Gastroesophageal sphincter (tissue), 4 donors: Measurements from ENCODE around the gene LTBP2. TPM values are rescaled to one million over a fixed set of nuclear protein-coding genes. Genes with fewer than 3 reads are reported as not detected.
A peak's percentile ranks its signal among the peaks of the same experiment; 100 is the strongest.

Source experiments
- ATAC-seq: fragments of 150-250 bp; one replicate; pipeline ENCODE4 v1.9.1; 2016; ENCODE audit warnings: mild to moderate bottlenecking, moderate library complexity
- H3K27ac ChIP-seq, 4 donors: fragments of 200-600 bp; sonication (generic) in 3 of 4; 1 replicate in 3 of 4; 2 replicates in 1 of 4; pipeline ENCODE4 v1.5.1; 2016 to 2019
- H3K27me3 ChIP-seq: fragments of 200-600 bp; sonication (generic); one replicate; pipeline ENCODE4 v1.5.1; 2019
- H3K36me3 ChIP-seq, 2 donors: fragments of 200-600 bp; sonication (generic); one replicate each; pipeline ENCODE4 v1.5.1; 2019; ENCODE audit warnings: control low read depth in 1 of 2
- H3K4me1 ChIP-seq, 3 donors: fragments of 200-600 bp; sonication (generic); 1 replicate in 2 of 3; 2 replicates in 1 of 3; pipeline ENCODE4 v1.5.1; 2016 to 2019; ENCODE audit warnings: control low read depth in 2 of 3
- H3K4me3 ChIP-seq, 2 donors: fragments of 200-600 bp; sonication (generic); one replicate each; pipeline ENCODE4 v1.5.1; 2019; ENCODE audit warnings: mild to moderate bottlenecking in 1 of 2, moderate library complexity in 1 of 2
- H3K9me3 ChIP-seq, 3 donors: fragments of 200-600 bp; sonication (generic); one replicate each; pipeline ENCODE4 v1.5.1; 2017 to 2019; ENCODE audit warnings: control low read depth in 2 of 3
- CTCF ChIP-seq, 4 experiments: fragments of 200-600 bp in 2 of 4; fragments of 450-650 bp in 2 of 4; sonication (generic) in 1 of 4; IDR thresholded peaks; one replicate each; pipeline ENCODE4 v1.5.1; 2017 to 2019; ENCODE audit warnings: antibody characterized with exemption in 4 of 4, mild to moderate bottlenecking in 2 of 4, moderate library complexity in 2 of 4
- EP300 ChIP-seq: sonication (generic); formaldehyde crosslinking; IDR thresholded peaks from one replicate; pipeline ENCODE4 v1.6.1; 2017; ENCODE audit warnings: antibody characterized with exemption, mild to moderate bottlenecking
- POLR2A ChIP-seq, 2 donors: fragments of 450-650 bp; IDR thresholded peaks; one replicate each; pipeline ENCODE4 v1.6.1; 2017; ENCODE audit warnings: antibody characterized with exemption in 2 of 2, mild to moderate bottlenecking in 2 of 2, moderate library complexity in 1 of 2
- POLR2AphosphoS5 ChIP-seq: sonication (generic); formaldehyde crosslinking; IDR thresholded peaks from one replicate; pipeline ENCODE4 v1.6.1; 2017; ENCODE audit warnings: antibody characterized with exemption
- WGBS, 2 donors: methylation state at CpG; one replicate each; pipeline ENCODE4 v1.1.5; 2018; ENCODE audit warnings: low coverage in 1 of 2; 5-methylcytosine and 5-hydroxymethylcytosine counted together
- total RNA-seq, 4 donors: library from RNA; depleted of rRNA; stranded (reverse); fragments of >200 nt; gene quantifications; one replicate each; pipeline ENCODE4 v1.1.0, GENCODE V29; 2016

LTBP2 gene
- total RNA-seq, 4 donors from 2014 or later, result 45.9 to 158 (median 88.4) TPM

DNA sequence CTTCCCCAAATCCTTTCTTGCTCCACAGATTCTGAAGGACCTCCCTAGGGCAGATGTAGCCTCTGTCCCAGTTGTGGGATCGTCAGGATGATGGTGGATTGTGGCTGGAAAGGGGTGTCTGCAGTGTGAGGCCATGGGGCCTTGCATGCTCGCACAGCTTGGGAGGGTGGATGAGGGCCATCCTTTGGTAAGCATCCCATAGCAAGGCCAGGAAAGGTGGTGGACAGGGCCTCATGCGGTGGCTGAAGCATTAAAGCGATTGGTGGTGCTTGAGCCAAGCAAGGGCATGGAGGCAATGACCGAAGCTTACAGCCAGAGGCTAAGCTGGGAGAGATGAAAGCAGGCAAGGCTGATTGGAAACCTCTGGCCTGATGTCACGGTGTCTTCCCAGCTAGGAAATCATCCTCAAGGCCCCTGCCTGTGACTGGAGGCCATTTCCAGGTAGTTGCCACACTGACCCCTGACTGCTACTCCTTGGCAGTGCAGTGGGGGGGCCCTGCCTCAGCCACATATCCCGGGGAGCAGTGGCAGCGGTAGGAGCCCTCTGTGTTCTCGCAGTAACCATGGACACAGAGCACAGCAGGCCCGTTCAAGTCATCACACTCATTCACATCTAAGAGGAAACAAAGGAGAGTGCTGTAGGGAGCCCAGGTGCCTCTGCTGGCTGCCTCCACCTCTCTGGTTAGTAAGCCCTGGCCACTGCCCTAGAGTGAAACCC is 111.5 kb downstream of the LTBP2 start:
- ATAC-seq, result no peak
- TF ChIP-seq EP300, result no peak
- no peak for TF ChIP-seq POLR2AphosphoS5
- no peak for TF ChIP-seq POLR2A (IDR thresholded peaks at IDR 0.05)
- TF ChIP-seq CTCF (IDR thresholded peaks at IDR 0.05), result no peak
- H3K4me1 ChIP-seq, result peaks cover 0 to 24% (median 5%) of the 10 kb centered on the region in 3 donors
- peak overlapping the region in 1 of 4 donors; percentile 36 for H3K27ac ChIP-seq
- H3K9me3 ChIP-seq, result no peaks in the 10 kb centered on the region
- H3K36me3 ChIP-seq, result peaks cover 0 to 59% of the 10 kb centered on the region in 2 donors
- 83 to 87% methylated on average over 1 to 3 of the region's 10 CpGs for WGBS, 2 donors
- H3K4me3 ChIP-seq, result no peak overlapping the region
- no peaks in the 10 kb centered on the region for H3K27me3 ChIP-seq

- H3K36me3 ChIP-seq, result peaks cover 0 to 25% of the 10 kb centered on the region in 2 donors
- no peak overlapping the region for H3K27ac ChIP-seq
- no peak for ATAC-seq
- no peaks in the 10 kb centered on the region for H3K27me3 ChIP-seq
- TF ChIP-seq CTCF (IDR thresholded peaks at IDR 0.05) (no peak), EP300 (no peak), POLR2AphosphoS5 (no peak), POLR2A (IDR thresholded peaks at IDR 0.05) (no peak)
- H3K4me3 ChIP-seq, result no peak overlapping the region
- peaks cover 6 to 40% (median 7%) of the 10 kb centered on the region in 3 donors for H3K4me1 ChIP-seq
- 26 to 40% methylated on average over 2 of the region's 2 CpGs for WGBS, 2 donors
- H3K9me3 ChIP-seq, result no peaks in the 10 kb centered on the region
Measured at GRCh38 chr14:74495356-74495755, 116.7 kb downstream of the LTBP2 start.

DNA sequence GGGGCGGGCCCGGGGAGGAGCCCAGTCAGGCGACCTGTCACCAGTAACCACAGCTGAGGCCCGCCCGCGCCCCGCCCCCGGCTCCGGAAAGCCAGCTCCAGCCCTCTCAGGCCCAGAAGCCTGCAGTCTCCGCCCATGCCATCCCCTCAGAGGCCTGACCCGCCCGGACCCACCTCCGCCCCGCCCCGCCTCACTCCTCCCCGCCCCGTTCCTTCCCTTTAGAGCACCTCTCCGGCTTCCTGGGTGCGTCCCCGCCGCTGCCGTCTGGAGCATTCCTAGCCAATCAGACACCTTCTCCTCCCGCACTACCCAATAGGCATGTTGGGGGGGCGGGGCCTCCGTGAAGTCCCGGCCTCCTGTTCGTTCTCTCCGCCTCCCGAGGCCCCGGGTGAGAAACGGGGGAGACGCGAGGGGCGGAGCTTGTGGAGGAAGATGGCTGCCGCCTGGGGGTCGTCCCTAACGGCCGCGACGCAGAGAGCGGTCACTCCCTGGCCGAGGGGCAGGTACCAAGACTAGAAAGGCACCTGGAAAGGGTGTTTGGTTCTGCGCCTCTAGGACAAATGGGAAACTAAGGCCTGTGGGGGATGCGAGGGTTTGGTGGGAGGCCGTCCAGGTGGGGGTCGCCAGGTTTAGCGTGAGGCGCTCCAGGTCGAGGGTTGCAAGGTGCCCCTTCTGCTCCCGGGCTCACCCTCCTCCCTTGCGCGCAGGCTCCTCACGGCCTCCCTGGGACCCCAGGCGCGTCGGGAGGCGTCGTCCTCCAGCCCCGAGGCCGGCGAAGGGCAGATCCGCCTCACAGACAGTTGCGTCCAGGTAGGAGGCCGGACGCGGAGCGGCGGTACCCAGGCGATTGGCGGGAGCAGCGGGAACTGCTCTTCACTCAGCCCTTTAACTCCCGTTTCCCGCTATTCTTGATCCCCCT is 118.4 kb downstream of the LTBP2 start, which contains the start of gene ISCA2:
Gene ISCA2 (plus strand): TSS at position 423 of the 919 bp plus-strand sequence. CDS start 10 bp downstream, at position 433.
- H3K9me3 ChIP-seq, result no peaks in the 10 kb centered on the region
- peaks cover 0 to 13% of the 10 kb centered on the region in 2 donors for H3K36me3 ChIP-seq
- H3K27me3 ChIP-seq, result no peaks in the 10 kb centered on the region
- 0% methylated on average over 10 of the region's 73 CpGs; no CpG with 5 or more reads in 1 of the 2 donors for WGBS, 2 donors
- peaks cover 6 to 56% (median 7%) of the 10 kb centered on the region in 3 donors for H3K4me1 ChIP-seq
- peak within 1 kb of the TSS; percentile 87 to 95 (median 91) for H3K27ac ChIP-seq
- H3K4me3 ChIP-seq, result peak within 1 kb of the TSS; percentile 83 to 90
- TF ChIP-seq CTCF (IDR thresholded peaks at IDR 0.05) (no peak), POLR2A (IDR thresholded peaks at IDR 0.05) (peak; percentile 19 to 34)
- ATAC-seq, result peak; percentile 96

DNA sequence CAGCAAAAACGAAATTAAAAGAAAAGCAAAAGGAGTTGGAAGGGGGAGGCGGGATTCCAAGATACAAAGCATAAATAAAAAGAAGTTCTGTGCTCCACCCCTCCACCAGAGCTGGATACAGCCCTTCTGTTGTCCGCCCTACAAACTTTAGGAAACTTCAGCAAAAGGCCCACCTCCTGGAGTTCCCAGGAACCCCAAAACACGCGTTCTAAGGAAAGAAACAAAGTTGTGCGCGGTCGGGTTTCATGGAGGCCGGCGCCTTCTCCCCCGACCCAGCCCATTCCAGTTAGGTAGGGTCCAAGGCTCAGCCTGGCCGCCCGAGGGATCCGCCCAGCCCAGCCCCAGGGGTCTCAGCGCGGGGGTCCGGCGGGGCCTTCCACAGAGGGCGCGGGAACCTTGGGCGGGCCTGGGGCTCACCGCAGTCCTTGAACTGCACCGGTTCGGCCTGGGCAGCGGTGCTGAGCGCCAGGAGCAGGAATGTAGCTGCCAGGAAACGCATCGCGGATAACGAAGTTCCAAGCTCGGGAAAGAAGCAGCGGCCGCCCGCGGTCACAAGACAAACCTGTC is 119.2 kb downstream of the LTBP2 start, which contains the start of gene NPC2:
Gene NPC2 (minus strand): TSS at position 530 of the 567 bp plus-strand sequence. CDS start 31 bp downstream, at position 499.
- no peak for ATAC-seq
- peak within 1 kb of the TSS; percentile 87 to 95 (median 91) for H3K27ac ChIP-seq
- H3K36me3 ChIP-seq, result peaks cover 0 to 13% of the 10 kb centered on the region in 2 donors
- WGBS, 2 donors, result 0 to 1% methylated on average over 8 to 9 of the region's 35 CpGs
- H3K9me3 ChIP-seq, result no peaks in the 10 kb centered on the region
- H3K4me1 ChIP-seq, result peaks cover 6 to 60% (median 7%) of the 10 kb centered on the region in 3 donors
- H3K4me3 ChIP-seq, result peak within 1 kb of the TSS; percentile 83 to 90
- H3K27me3 ChIP-seq, result no peaks in the 10 kb centered on the region
- TF ChIP-seq EP300 (no peak), POLR2A (IDR thresholded peaks at IDR 0.05) (peak; percentile 51 to 57), CTCF (IDR thresholded peaks at IDR 0.05) (peak in 2 of 4 experiments; percentile 8 to 14), POLR2AphosphoS5 (peak; percentile 73)
